Activated T-cell treated with anti-CD3 and anti-CD28 coated beads for 4 hours (primary cell): ENCODE results near the gene PPP1R14B.

Experiments
- DNase-seq: peaks from one replicate; pipeline ENCODE4 v3.0.0-alpha.2; 2020

PPP1R14B gene

GRCh38 chr11:64281957-64282770, 35.4 kb upstream of the PPP1R14B start:
- no peak for DNase-seq

- DNase-seq, result no peak
These were observed 31.9 kb upstream of the PPP1R14B start for GRCh38 chr11:64278576-64279190.

GRCh38 chr11:64276653-64277431, 30.1 kb upstream of the PPP1R14B start:
- no peak for DNase-seq

DNA sequence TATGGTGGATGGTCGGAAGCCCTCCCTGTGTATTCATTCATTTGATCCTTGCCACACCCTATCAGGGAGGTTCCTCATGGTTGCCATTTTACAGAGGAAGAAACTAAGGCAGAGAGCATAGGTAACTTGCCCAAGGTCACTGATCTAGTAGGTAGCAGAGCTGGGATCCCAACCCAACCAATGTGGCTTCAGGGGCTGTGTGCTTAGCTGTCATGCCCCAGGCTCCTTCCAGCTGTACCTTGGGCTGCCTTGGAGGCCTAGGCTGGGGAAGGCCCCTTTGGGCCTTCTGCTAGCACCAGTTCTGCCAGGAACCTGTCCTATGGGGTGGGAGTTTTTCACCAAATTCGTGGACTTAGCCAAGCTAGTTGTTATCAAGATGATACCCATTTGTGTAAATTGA, 29.1 kb upstream of the PPP1R14B start:
- no peak for DNase-seq

- DNase-seq, result no peak
These were observed 28.5 kb upstream of the PPP1R14B start for GRCh38 chr11:64275031-64275800.

DNA sequence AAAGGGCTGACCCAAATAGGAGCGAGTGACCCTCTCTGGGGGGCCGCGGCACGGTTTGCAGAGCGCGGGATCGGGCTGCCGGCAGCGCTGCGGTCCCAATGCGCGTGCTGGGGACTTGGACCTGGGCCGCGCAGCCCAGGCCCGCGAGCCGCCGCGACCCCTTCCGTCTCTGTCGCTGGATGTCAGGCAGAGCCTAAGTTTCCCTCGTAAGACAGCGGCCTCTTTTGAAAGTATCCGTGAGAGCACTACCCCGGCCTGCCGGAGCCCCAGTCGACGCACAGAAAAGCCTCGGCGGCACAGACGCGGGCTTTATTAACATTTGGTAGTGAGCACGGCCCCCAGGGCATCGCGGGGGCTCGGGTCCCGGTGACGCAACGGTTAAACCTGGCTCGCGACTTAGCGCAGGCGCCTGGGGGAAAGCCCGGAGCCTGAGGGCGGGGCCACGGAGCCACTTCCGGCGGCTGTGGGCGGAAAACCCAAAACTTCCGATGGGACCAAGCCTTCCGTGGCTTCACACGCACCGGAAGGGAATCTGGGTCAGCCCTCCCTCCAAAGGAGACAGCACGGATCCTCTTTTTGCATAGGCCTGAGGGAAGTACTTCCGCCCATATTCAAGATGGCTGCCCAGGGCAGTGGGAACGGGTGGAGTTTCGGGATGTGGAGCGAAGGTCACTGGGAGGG, 22.9 kb upstream of the PPP1R14B start:
- DNase-seq, result peak; percentile 96

DNA sequence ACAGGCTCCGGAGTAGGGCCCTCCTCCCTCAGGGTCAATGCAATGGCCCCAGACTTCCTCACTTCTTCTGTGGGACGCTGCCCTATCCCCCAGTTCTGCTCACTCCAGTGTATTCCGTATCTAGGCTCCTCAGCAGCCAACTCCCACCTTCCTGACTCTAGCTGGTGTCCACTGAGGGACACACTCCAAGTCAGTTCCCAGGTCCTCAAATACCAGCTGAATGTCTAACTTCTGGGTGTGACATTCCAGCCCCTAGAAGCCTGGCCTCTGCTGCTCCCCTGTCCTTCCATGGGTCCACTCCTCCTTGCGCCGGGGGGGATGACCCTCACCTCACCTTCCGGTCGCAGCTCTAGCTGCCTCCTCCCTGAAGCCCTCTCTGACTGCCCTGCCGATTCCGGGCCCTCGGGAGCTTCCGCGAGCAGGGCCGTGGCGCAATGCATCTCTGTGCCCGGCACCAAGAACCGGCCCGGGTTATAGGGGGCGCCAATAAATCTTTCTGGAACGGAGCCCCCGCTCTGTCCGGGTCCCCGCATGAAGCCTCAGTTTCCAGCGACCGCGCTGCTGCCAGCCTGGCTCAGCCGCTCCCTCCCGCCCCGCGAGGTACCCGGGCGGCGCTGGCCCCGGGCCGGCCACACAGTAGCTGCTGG, 22.3 kb upstream of the PPP1R14B start:
- DNase-seq, result no peak

DNA sequence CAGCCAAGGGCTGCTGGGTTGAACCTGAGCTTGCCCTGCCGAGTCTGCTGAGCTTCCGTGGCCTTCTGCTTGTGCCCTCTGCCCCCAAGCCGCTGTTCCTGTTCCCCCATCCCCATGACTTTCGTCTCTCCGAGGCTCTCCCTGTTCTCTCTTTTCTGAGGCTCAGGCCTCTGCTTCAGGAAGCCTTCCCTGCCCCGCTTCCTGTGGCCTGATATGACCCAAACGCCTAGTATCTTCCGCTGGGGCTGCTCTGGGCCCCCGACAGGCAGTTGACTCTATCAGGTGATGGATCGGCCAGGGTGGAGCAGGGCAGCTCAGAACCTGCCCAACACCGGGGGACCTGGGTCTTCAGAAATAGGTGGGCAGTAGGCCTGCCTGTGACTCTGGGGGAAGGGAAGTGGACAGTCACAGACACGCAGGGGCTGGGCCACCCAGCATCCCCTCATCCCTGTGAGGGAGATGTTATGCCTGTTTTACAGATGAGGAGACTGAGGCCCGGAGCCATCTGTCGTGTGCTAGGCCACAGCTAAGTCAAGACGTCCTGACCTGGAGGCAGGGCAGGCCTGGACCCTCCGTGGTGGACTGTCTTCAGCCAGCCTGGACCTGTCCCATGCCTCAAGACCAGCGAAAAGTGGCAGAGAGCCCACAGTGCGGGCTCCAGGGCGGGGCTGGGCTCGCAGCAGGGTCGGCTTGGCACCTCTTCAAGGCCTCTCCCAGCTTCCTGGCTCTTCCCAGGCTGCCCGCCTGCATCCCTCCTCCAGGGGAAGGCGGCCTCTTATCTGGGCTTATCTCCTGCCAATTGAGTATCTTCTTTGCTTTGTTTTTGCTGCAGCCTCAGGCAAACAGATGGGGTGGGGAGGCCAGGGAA, 21.5 kb upstream of the PPP1R14B start:
- no peak for DNase-seq

DNA sequence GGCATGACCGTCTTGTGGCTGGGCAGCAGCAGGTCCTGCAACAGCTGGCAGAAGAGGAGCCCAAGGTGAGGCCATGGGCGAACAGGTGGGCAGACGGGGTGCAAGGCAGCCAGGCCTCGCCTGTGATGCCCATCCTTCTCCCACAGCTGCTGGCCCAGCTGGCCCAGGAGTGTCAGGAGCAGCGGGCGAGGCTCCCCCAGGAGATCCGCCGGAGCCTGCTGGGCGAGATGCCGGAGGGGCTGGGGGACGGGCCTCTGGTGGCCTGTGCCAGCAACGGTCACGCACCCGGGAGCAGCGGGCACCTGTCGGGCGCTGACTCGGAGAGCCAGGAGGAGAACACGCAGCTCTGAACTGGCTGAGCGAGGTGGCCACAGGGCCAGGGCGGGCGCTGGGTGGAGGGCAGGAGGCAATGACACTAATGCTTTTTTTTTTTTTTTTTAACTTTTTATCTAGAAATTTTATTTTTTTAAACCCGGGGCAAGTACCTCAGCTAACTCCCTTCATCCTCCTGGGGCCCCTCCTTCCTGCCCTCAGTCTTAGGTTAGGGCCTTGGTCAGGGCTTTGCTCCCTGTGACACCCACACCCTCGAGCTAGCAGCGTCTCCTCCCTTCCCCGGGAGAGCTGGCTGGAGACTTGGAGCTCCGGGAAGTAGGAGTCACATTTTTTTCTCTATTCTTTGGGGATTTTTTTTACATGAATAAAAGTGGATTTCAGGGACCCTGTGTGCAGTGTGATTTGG, 20.6 kb upstream of the PPP1R14B start:
- no peak for DNase-seq

GRCh38 chr11:64266339-64266738, 19.6 kb upstream of the PPP1R14B start:
- no peak for DNase-seq

DNA sequence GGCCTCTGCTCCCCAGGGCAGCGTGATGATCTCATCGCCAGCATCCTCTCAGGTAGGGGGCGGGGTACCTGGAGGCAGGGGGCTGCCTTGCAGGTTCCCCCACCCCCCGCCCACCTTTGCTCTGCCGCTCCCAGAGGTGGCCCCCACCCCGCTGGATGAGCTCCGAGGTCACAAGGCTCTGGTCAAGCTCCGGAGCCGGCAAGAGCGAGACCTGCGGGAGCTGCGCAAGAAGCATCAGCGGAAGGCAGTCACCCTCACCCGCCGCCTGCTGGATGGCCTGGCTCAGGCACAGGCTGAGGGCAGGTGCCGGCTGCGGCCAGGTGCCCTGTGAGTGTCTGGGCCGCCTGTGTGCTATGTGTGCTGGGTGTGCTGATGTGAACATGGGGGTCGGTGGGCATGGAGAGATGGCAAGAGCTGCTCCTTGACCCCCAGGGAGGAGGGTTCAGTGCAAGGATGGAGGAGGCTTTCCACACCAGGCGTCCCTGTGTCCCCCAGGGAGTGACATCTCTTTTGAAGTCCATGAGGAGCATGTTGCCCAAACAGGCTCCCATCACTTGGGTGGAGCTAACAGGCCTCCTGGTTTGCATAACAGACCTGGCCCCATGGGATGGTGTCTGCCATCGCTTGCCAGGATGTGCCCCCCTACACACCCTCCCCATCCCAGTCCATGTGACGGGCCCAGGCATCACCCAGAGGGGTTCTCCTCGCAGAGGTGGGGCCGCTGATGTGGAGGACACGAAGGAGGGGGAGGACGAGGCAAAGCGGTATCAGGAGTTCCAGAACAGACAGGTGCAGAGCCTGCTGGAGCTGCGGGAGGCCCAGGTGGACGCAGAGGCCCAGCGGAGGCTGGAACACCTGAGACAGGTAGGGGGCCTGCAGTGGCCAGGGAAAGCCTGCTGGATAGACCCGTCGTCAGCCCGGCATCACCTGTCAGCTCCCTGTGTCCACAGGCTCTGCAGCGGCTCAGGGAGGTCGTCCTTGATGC, 18.7 kb upstream of the PPP1R14B start:
- no peak for DNase-seq

DNA sequence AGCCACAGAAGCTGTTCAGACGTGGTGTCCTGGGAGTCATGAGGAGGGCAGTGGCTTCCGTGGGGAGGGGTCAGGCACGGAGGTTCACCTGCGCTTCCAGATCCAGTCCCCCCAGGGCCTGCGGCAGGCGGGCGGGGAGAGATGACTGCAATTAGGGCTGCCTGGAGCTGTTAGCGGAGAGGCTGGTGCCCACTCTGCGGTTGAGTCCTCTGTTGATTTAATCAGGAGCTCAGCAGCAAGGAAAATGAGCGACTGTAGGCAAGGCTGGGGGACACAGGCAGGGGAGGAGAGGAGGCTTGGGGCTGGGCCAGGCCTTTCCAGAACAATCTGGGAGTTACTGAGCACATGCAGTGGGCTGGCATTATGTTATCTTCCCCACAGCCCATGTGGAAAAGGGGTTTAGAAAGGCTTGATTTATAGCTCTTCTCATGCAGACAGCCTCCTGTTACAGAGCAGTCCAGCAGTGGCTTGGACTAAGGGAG, 17.7 kb upstream of the PPP1R14B start:
- no peak for DNase-seq

DNA sequence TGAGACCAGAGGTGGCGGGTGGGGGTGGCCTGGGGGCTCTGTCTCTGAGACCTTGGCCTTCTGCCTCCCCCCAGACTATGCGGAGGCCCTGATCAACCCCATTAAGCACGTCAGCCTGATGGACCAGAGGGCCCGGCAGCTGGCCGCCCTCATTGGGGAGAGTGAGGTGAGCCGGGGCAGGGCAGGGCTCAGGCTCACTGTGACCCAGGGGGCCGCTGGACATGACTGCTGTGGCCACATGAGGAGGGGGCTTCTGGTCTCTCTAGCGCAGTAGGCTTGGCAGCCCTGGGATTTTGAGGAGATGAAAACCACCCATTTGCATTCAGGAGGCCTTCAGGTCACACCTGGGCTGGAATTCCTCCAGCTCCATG, 17.2 kb upstream of the PPP1R14B start:
- DNase-seq, result no peak

DNA sequence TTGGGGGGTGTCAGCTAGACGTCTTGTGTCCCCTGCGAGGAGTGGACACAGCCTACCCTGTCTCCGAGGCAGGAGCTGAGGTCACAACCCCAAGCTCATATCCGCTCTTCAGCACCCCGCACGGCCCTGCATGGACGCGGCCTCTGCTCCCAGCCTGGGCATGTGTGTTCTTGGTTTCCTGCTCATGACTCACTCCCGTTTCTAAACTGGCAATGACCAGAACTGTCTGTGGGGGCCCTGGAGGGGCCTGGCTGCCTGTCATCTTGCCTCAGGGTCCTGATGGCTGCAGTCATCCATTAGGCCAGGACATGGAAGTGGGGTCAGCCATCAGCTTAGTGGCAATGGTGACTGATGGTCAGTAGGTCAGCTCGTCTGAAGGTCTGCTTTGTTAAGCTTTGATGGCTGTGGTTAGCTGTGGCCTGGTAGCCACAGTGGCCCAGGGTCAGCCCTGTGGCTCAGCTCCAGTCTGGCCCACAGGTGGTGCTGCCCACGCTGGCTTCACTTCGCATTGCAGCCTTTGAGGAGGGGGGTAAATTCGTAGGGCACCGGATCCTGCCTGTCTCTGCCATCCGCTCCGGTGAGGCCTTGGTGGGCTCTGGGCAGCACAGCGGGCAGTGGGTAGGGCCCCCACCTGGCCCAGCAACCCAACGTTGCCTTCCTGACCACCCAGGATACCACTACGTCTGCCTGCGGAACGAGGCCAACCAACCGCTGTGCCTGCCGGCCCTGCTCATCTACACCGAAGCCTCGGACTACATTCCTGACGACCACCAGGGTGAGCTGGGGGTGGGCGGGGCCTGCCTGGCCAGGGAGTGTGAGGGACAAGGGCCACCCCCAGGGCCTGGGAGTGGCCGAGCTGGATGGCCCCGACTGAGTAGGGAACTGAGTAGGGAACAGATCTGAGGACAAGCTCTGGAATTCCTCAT, 16.5 kb upstream of the PPP1R14B start:
- no peak for DNase-seq

DNA sequence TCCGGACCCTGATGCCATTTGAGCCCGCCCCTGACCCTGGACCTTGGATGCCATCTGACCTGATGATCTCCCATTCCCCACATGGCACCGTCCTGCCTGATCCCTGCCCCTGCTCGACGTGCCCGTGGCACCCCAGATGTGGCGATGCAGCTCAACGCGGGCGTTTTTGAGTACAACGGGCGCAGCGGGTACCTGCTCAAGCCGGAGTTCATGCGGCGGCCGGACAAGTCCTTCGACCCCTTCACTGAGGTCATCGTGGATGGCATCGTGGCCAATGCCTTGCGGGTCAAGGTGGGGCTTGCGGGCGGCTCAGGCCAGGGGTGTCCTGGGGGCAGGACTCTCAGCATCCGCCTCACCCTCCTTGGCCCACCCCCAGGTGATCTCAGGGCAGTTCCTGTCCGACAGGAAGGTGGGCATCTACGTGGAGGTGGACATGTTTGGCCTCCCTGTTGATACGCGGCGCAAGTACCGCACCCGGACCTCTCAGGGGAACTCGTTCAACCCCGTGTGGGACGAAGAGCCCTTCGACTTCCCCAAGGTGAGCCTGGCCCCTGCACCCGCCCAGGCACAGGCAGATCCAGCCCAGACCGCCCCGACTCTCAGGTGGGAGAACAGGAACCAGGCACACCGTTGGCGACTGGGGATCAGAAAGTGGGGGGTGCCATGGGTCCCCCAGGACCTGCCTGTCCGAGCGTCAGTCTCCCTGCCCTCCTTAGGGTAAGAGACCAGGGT, 15.7 kb upstream of the PPP1R14B start:
- DNase-seq, result no peak

- no peak for DNase-seq
These were observed 14.9 kb upstream of the PPP1R14B start for GRCh38 chr11:64261556-64262080.
